DMS 273 treated with DMSO at 0.1 percent for 48 hours (cell line): Measurements from ENCODE around the gene ALG2.

Source experiments
- DNase-seq: peaks from one replicate; lab custom pipeline; 2025; lab: John Stamatoyannopoulos, UW

ALG2 gene

DNA sequence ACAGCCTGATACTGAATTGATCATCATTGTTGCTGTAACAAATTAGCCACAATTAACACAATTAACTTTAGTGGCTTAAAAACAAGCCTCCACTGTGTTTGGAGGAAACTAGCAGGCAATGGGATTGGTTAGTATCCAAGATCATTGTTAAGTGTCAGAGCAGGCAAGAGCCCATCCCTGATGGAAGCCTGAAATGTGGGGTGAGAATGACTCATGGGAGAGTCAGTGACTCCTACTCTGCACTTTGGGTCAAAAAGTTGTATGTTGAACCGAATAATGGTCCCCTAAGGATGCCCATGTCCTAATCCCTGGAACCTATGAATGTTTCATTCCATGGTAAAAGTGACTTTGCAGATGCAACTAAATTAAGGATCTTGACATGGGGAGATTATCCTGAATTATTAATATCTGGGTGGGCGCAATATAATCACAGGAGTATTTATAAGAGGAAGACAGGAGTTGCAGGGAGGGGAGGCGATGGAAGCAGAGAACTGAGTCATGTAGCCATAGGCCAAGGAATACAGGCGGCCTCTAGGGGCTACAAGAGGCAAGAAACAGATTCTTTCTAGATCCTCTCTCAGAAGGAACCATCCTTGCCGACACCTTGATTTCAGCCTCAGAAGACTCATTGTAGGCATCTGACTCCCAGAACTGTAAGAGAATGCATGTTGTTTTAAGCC, 28.8 kb downstream of the ALG2 start:
- no peak for DNase-seq

DNA sequence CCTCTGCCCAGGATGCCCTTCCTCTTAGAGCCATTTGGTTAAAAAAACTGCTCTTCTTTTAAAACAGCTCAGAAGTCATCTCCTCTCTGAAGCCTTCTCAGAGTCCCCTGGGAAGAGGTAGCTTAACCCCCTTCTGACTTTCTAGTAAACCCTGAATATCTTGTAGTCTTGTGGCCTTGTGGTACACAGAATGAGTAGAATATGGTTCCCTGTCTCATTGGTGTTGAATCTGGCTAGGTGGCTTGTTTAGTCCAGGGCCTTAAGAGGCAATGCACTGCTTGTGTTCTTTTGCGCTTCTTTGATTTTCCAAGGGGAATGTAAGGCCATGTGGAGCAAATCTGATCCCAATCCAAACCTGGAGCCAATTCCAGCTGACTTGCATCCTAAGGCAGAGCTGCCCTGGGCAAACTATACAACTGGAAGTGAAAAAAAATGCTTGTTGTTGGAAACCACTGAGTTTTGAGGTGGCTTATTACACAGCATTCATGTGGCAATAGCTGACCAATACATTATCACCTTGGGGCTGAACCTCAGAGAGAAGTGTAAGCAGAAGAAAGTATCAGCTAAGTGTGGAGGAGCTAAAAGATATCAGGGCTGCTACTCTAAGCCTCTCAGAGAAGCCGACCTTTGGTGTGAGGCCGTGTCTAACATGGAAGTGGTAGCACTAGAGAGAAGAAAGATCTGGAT, 31.0 kb downstream of the ALG2 start:
- no peak for DNase-seq

GRCh38 chr9:99189887-99190596, 31.7 kb downstream of the ALG2 start:
- no peak for DNase-seq

DNA sequence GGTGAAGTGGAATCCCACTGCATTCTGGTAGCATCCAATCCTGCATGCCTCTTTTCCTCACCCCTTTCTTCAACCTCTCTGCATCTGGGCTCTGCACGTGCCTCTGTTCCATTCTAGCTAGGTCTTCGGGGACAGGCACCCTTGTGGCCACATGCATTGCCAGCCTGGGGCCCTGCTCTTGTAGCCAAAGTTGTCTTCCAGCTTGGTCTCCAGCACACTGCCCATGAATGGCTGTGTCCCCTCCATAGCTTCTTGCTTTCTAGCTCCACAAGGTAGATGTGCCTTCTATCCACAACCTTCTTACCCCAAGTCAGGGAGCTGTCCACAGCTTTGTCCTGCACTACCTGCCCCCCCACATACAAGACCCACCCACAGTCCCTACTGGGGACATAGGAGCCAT, 32.6 kb downstream of the ALG2 start:
- DNase-seq, result no peak

DNA sequence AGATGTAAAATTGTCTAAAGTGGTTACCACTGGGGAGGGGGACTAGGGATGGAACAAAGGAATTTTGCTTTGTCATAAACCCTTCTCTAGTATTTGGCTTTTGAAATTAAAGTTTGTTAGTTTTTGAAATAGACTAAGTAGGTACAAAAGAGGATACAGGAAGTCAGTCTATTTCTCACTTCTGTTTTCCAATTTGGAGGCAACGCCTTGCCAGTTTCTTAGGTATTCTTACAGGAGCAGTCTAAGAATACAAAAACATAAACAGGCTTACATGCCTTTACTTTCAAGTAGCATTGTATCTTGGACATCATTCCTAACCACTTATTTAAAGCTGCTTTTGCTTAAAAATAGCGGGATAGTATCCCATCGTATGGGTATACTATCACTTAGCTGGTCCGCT, 34.4 kb downstream of the ALG2 start:
- no peak for DNase-seq

DNA sequence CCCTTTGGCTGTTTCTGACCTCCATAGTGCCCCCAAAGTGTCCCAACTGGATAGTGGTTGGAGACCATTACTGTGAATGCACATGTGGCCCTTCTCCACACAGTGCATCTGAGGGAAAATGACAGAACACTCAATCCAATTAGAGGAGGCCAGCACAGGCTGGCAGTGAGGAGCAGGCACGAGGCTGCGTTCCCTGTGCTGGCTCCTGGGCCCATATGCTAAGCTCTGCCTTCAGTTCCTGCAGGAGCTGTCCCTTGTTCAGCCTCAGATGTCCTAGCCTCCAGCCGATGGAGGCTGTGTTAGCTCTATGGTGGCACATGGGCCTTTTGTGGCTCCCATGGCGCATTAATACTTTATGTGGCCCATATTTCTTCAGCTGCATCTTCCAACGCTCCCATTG, 35.8 kb downstream of the ALG2 start:
- DNase-seq, result no peak

DNA sequence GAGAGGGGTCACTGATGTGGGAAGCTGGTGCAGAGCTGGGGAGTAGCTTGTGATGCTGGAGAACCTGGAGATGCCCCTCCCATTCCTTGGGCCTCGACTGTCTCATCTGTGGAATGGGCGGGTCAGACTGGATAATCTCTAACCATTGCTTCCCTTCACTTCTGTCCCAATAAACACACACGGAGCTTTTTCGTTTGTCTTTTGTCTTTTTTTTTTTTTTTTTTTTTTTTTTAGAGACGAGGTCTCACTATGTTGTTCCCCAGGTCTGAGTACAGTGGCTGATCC, 36.5 kb downstream of the ALG2 start:
- no peak for DNase-seq

- peak; percentile 31 for DNase-seq
These were observed 37.0 kb downstream of the ALG2 start for GRCh38 chr9:99184475-99185347.

GRCh38 chr9:99184110-99184474, 37.6 kb downstream of the ALG2 start:
- no peak for DNase-seq

- no peak for DNase-seq
These were observed 38.1 kb downstream of the ALG2 start for GRCh38 chr9:99183616-99184015.

DNA sequence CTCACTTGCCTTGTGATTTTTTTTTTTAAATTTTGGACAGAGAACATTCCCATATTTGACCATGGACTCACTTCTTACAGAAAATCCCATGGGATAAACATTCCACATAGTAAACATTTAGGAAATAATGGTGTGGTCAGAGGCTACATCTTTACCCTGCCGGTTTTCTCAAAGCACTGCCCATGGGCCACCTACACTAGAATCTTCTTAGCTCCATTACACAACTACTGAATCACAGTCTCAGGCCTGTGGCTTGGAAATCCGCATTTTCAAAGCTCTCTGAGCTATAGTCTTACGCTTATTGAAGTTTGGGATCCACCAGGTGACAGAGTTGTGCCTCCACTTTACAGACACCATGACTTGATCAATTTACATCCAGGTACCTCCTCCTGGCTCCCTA, 39.4 kb downstream of the ALG2 start:
- no peak for DNase-seq

- no peak for DNase-seq
These were observed 40.1 kb downstream of the ALG2 start for GRCh38 chr9:99181621-99182020.

DNA sequence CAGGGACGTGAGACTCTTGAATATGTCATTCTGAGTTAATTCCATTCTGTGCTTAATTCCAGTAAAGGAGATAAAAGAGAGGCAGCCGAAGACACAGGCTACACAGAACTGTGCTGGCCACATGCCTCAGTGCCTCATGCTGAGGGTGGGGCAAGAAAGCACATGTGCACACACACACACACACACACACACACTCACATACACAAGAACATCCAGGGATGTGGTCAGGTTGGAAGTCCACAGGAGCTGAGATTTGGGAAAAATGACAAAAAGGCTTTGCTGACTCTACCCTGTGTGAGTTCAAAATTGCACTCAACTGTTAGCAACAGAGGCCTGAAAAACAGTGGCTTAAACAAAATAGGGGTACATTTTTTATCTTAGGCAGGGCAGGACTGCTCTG, 40.5 kb downstream of the ALG2 start:
- no peak for DNase-seq

DNA sequence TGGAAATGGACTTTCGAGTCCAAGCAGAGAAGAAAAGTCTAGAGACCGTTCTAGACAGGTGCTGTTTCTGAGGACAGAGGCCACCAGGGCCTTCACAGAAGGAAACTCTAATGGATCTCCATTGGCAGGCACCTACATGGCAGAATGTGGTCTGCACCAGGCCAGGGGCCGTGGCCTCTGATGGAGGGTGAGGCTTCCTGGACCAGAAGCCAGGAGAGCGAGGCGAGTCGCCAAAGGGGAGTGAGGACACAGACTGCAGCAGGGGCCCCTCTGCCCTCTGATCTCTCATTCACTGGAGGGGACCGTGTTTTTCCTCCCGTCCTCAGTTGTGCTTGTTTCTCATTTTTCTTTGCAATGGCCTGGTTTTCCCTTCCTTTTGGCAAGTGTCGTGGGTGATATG, 41.1 kb downstream of the ALG2 start:
- DNase-seq, result no peak

GRCh38 chr9:99180199-99180598, 41.5 kb downstream of the ALG2 start:
- DNase-seq, result no peak

DNA sequence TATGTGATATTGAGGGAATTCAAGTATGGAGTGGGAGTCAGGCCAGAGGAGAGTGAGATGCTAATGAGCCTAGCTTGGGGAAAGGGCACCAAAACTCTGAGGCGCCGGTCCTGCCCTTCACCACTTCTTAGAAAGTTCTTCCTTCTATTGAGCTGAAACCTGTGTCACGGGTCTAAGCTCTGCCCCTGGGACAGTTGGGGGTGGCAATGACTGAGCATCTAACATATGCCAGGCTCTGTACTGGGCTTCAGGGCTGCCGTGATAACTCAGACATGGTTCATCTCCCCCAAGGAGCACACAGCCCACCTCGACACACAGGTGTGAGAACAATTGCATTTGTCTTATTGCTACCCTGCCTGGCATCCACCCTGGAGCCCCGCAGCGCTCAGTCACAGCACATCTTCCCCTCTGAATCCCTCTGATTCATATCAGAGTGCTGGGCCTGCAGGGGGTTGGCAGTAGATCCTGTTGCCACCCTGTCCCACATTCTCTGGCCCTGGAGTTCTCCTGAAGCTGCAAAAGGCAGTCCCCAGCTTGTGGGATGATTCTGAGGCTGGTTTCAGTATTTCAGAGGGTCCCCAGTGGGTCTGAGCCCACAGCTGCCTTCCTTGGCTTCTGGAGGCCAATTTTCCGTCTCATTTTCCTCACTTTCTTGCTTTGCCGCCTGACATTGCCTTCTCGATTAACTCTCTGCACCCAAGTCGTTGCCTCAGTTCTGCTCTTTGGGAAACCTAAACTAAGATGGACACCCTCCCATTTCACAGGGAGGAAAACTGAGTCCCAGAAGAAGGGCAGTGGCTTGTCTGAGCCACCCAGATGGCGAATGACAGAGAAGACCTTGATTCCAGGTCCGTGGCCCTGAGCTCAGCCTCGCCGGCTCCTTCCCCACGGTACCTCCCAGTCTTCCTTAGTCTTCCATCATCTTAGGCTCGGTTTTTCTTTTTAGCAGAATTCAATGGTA, 42.5 kb downstream of the ALG2 start:
- DNase-seq, result no peak

DNA sequence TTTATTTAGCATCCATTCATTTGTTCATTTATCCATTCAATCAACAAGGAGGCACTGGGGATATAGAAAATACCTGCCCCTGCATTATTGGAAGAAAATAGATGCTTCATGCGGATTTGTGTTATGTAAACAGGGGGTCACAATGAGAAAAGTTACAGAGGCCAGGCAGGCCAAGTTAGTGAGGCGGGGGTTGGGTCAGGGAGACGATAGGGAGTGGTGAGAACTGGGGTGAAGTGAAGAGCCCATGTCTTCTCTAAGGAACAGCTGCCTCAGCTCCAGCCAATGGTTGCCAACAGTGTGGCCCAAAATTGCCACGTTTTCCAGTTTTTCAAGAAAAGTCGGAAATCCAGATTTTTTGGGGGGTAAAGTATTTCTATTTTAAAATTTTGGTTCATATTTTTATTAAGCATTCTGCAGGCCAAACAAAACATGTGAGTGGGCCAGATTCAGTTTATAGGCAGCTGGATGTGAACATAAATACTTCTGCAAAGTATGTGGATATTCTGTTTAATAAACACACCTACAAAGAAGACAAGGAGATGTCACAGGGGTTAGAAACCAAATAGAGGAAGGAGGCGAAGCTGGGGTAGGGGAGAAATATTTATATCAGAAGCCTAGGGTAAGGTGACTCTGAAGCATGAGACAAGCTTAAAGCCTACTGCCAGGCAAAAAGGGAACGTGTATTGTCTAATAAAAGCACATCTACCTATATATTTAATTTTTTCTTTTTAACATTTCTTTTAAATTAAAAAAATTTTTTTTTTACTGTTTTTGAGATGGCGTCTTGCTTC, 44.0 kb downstream of the ALG2 start:
- DNase-seq, result no peak

DNA sequence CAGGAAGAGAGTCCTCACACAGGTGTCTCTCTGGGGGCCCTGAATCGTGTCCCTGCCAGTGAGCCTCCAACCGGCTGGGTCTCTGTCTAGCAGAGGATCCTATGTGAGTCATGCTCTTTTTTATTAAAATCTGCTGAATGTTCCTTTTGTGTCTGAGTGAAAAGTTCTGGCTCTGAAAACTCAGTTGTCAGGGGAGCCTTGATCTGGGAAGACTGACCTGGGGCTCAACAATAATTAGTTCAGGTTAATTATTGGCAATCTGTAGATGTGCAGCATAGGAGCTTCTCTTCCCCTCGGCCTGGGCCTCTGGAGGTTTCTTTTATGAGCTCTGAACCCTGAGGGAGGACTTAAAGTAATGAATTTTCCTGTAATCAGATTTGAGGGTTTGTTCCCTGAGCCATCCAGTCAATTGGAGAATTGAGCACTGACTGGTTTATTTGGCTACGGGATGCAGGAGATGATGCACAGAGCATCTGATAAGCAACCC, 45.2 kb downstream of the ALG2 start:
- DNase-seq, result no peak

DNA sequence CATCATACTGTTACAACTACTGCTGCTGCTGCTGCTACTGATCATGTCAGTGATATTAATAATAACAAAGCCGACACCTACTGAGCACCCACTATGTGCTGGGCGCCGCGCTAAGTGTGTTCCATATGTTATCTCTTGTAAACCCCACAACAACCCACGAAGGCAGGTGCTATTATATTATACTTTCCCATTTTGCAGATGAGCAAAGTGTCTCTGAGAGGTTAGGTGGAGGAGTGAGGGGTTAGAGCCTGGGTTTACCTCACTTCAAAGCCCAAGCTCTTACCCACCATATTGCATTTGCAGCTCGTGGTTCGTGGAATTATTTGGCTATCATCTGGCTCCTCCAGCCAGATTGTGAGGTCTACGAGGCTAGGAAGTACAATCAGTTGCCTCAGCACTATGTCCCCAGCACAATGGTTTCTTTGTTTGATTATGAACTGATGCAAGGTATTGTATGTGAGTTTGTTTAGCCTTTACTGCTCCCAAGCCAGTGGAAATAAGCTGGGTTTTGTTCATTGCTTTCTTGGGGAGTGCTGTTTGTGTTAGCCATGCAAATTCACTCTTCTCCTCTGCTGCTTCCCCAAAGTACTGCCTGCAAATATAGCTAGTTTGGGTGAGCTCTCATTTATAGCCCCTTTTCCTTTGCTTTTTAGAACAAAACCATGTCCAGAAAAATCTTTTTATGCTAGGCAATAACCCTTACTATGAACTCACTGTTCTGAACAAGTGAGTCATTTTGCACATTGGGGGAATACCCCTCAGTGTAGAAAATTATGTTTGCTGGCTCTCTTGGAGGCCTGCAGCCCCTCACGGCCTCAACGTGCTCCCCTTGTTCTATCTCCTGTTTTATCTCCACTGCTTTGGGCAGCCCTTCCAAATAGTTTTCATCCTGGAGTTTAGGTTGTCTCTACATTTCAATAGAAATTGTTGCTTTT, 47.9 kb downstream of the ALG2 start:
- DNase-seq, result no peak
